CD4-positive, alpha-beta T cell treated with Interleukin-4 for 4 hours (primary cell): ENCODE results near the gene STMN3.

Experiments
- DNase-seq: peaks from one replicate; pipeline ENCODE4 v3.0.0-alpha.2; 2020

STMN3 gene

DNA sequence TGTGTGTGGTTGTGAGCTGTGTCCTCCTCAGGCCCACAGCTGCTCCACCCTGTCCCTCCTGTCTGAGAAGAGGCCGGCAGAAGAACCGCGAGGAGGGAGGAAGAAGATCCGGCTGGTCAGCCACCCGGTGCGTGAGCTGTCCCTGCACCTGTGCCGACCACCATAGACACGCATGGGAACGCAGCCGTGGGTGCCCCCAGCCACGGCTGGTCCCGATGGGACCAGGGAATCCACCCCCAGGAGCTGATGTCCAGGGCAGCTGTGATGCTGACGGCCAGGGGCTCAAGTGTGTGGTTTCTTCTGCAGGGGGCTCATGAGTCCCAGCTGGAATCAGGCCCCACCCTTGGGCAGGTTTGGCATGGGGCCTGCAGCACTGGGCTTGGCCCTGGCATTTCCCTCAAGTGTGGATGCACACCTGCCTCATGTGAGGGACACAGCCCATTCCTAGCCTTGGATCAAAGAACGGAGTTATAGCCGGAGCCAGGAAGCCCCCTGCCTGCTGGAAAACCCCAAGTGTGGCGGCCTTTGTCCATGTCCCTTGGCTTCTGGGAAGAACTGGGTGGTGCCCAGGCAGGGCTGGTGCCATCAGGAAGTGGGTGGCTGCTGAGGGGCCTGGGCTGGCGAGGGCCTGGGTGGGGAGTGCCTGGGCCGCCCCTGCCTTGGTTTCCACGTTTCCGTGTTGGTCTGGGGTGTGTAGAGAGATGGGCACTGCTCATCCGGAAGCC is 38.6 kb upstream of the STMN3 start:
- no peak for DNase-seq

DNA sequence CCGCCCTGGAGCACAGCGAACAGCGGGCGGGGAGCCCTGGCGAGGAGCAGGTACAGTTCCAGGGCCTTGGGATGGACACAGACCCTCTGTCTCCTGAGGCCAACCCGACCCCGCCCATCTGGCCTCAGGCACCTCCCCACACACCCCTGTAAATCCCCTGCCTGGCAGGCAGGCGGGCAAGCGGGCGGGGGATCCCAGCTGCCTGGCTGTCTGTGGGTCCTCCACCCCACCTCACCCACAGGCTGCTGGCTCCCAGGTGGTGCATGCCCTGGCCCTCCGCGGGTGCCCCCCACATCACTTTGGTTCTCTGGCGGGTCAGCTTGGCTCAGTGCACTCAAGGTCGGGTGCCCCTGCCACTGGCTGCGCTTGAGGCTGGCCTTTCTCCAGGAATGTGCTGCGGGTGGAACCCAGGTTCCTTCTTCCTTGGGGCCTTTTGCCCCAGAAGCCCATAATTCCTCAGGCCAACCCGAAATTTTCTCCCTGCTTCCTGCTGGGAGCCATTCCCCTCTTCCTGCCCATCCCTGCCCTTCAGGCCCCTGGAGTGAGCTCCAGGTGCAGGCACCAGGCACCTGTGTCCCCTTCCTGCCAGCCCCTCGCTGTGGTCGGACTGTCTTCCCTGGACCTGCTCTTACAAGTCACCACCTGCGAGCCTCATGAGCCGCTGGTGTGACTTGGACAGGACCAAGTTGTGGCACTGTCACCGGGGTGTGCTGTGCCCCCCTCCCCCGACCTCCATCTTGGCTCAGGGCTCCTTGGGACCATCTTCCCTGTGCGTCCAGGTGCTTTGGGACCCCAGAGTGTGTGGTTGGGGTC is 37.9 kb upstream of the STMN3 start:
- no peak for DNase-seq

DNA sequence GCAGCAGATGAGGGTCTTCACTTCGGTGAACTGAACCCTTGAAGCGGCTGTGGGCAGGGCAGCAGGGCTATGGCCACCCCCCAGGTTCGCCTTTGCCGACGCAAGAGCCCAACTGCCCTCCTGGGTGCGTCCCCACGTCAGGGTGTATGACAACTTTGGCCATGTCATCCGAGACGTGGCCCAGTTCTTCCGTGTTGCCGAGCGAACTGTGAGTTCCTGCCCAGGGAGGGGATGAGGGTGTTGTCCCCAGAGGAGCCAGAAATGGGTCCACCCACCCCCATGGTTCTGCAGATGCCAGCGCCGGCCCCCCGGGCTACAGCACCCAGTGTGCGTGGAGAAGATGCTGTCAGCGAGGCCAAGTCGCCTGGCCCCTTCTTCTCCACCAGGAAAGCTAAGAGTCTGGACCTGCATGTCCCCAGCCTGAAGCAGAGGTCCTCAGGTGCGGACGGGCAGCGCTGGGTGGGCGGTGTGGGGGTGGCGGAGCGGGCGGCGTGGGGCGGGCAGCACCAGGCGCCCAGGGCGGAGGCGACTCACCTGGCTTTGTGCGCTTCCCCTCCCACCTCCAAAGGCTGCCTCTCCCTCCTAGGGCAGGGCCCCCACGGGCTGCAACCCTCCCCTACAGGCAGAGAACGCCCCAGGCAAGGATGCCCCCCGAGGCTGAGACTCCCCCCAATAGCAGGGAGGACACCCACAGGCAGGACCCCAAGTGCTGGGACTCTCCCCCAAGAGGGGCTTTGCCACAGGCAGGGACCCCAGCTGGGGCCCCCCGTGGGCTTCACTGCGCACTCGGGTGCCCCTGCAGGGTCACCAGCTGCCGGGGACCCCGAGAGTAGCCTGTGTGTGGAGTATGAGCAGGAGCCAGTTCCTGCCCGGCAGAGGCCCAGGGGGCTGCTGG is 37.0 kb upstream of the STMN3 start:
- DNase-seq: no peak

DNA sequence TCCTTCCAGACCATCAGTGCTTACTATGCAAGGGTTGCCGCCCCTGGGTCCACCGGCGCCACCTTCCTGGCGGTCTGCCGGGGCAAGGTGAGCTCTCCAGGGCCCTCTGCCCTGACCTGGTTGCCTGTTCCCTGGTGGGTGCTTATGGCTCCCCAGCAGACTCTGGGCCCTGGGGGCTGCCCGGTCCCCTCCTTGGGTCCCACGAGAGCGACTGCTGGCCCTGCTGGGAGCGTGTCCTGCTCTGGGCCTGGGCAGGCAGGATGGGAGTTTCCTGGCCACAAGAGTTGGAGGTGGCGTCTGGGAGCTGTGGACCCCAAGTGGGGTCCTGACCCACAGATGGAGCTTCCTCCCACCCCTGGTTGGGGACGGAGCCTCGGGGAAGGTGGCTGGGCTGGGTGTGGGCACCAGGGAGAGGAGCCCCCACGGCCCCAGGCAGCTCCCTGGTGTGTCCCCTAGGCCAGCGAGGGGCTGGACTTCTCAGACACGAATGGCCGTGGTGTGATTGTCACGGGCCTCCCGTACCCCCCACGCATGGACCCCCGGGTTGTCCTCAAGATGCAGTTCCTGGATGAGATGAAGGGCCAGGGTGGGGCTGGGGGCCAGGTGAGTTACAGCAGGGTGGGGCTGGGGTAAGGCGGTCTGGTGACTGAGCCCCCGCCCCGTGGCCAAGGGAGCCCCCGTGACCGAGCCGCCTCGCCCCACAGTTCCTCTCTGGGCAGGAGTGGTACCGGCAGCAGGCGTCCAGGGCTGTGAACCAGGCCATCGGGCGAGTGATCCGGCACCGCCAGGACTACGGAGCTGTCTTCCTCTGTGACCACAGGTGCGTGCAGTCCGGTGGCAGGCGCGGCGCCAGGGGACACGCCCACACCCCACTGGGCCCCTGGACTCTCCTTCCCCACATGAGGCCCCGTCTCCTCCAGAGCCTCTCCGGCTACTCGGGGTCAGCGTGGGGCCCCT is 36.1 kb upstream of the STMN3 start:
- DNase-seq: no peak

DNA sequence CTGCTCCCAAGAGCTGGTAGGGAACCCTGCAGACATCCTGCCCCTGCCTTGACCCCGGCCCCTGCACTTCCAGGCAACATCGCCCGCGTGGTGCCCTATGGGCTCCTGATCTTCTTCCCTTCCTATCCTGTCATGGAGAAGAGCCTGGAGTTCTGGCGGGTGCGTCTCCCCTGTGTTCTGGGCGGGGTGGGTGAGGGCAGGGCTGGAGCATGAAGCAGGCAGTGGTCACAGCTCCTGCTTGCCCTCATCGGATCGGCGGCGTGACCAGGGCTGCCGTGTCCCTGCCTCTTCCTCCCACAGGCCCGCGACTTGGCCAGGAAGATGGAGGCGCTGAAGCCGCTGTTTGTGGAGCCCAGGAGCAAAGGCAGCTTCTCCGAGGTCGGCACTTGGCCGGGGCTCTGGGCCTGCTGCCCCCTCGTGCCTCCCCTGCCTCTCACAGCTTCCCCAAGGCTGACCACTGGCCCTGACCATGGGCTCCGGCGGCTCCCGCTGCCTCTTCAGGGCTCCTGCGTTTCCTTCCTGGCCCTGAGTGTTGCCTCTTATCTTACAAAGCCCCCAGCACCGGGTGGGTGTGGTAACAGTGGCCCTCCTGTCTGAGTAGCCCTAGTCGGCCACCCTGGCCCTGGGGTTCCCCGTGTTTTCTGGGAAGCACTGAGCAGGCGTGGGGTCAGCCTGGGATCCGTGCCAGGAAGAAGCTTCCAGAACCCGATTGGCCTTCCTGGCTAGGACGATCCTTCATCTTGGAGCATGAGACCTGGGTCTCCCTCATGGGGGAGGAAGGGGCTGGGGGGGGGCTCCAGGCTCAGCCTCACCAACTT is 35.2 kb upstream of the STMN3 start:
- no peak for DNase-seq

DNA sequence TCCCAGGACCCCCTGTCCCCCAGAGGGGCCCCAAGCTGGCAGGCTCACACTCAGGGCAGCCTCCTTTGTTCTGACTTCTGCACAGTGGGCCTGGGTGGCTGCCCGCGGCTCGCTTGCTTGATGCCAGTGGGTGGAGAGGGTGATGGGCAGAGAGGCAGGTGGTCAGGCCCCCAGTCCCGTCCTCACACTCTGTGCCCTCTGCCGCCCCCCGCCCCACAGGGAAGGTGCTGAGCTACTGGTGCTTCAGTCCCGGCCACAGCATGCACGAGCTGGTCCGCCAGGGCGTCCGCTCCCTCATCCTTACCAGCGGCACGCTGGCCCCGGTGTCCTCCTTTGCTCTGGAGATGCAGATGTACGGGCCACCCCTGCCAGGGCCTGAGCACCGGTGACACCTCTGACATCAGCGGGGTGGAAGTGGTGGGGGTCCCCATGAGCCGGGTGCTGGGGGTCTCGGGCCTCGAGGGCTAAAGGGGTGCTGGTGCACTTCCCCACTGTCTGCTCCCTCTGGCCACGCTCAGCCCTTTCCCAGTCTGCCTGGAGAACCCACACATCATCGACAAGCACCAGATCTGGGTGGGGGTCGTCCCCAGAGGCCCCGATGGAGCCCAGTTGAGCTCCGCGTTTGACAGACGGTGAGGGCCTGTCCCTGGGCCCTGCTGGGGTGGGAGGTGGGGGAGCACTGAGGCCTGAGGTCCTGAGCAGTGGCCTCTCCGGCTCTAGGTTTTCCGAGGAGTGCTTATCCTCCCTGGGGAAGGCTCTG is 34.4 kb upstream of the STMN3 start:
- no peak for DNase-seq

DNA sequence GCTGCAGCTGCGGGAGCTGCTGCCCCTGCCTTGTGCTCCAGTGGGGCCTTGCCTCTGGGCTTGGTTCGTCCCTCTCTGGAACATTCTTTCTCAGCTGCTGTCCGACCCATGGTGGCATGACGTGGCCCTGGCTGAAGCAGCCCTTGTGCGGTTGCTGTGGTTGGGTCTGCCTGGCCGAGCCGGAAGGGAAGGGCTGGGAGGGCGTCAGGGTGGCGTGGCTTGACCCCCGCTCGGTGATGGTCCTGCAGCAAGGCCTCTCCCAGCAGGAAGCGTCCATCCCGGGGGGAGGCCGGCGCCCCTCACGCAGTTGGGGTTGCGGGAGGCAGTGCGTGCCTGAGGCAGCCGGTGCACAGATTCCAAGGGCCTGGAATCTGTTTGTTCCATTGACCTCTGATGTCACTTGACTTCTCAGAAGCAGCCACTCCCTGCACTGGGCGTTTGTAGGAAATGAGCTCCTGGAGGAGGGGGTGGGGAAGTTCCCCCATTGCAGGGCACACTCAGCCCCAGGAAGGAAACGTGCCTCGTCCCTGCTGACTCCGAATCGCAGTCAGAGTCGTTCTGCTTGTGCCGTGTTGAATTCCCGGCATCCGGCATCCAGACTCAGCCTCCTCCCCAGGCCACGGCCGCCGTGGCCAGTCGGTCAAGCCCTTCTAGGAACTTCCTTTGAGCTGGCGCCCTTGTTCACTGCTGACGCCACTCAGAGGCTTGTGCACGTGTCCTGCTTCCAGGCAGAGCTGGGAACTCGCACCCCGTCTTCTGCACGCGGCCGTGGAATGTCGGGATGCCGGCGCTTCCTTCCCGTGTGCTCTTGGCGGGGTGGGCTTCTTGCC is 33.5 kb upstream of the STMN3 start:
- peak; percentile 32 for DNase-seq

DNA sequence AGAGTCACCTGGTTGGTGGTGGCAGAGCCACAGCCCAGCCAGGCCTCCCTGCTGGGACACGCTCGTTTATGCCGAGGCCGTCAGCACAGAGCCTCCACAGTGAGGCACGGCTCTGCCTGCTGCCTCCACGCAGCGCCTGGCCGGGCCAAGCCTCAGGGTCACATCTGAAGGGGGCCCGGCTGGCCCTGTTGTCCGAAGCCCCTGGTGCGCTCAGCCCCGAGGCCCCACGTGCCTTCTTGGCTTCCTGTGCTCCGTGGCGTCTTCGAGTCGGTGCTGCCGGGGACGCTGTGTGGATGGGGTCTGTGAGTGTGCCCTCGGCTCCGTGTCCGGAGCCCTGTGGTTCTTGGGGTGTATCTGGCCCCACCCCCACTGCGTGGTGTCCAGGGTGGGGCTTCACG is 32.9 kb upstream of the STMN3 start:
- DNase-seq: no peak

DNA sequence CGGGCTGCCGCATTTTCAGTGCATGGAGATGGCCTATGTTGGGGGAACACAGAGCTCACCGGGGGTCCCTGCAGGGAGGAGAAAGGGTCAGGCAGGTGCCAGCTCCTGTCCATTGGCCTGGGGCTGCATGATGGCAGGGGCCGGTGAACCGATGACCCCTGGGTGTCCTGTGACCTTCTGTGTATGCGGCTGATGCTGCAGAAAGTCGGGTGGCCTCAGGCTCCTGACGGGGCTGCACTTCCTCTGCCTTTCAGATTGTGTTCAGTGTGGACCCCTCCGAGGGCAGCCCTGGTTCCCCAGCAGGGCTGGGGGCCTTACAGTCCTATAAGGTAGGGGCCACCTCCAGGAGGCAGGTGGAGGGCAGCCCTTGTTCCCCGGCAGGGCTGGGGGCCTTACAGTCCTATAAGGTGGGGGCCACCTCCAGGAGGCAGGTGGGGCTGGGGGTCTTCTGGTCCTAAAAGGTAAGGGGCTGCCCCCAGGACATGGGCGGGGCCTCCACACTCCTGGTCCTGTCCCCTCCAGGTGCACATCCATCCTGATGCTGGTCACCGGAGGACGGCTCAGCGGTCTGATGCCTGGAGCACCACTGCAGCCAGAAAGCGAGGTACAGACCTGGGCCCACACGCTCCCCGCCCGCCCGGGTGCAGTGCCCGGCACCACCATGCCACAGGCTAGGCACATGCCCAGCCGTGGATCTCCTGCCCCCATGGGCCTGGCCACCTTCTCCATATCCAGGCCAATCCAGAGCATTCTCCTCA is 32.2 kb upstream of the STMN3 start:
- no peak for DNase-seq

DNA sequence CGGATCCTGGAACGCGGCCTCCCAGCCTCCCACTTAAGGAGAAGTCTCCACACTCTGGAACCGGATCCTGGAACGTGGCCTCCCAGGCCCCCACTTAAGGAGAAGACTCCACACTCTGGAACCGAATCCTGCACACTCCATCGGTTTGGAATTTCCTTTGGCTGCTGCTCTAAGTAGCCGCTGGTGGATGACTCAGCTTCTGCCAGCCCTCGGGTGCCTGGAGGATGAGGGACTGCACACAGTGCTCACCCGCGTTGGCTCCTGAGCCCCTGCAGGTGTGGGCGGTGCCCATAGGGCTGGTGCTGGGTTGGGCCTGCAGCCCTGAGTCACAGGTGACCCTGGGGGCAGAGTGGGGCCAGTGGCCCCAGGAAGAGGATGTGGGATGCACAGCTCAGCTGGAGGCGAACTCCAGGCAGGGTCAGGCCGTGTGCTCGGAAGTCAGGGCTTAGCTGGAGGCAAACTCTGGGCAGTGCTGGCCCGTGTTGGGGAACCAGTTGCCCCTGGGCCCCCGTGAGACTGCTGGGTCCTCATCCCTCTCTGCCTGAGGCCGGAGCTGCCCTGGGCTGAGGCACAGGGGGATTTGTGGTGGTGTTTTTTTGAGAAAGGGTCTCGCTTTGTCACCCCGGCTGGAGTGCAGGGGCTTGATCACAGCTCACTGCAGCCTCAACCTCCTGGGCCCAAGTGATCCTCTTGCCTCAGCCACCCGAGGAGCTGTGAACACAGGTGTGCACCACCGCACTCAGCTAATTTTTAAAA is 29.3 kb upstream of the STMN3 start:
- no peak for DNase-seq

DNA sequence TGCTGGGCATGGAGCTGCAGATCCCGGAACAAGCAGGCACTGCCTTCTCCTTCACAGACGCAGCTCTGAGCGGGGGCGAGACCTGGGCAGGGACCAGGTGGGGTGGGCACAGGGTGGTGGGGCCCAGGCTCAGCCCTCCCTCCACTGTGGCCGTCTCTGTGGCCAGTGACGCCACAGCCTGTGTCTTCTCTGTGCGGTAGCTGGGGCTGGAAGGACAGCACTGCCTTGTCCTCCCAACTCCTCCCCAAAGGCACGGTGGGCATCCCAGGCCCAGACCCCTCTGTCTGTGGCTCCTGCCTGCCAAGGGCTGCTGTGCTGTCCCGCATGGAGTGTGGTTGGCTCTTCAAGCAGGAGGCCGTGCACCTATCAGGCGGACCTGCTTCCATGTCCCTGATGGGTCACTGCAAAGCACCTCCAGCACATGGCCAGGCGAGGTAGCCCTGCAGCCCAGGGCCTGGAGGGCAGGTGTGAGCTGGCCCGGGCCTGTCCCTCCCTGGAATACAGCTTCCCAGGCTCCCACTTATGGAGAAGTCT is 28.5 kb upstream of the STMN3 start:
- DNase-seq: no peak

DNA sequence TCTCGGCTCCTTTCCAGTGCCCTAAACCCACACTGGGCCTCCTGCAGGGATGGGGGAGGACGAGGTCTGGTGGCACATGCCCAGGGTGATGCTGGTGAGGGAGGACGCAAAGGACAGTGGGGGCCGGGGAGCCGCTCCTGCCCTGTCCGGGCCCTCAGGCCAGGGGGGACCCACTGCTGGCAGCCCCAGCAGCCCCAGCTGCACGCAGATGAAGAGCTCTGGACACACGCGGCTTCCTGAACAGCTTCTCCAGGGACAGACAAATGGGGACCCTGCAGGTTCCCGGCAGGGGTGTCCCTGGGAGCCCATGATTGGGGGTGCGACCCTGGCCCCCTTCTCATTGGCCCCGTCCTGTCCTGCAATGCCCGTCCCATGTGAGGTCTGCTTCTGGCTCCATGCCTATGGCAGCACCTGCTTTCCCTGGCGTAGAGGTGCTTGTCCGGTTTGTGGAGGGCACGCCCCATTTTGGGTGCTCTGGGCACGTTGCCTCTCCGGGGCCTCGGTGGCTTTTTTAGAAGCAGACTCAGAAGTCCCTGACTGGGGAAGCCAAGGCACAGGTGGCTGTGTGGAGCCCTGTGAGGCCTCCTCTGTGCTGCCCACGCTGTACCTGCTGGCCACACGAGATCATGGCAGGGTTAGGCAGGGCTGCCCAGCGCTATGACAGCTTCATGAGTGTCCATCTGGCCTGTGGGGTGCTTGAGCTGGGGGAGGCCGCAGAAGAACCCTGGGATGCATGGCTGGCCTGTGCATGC is 27.8 kb upstream of the STMN3 start:
- DNase-seq: no peak

DNA sequence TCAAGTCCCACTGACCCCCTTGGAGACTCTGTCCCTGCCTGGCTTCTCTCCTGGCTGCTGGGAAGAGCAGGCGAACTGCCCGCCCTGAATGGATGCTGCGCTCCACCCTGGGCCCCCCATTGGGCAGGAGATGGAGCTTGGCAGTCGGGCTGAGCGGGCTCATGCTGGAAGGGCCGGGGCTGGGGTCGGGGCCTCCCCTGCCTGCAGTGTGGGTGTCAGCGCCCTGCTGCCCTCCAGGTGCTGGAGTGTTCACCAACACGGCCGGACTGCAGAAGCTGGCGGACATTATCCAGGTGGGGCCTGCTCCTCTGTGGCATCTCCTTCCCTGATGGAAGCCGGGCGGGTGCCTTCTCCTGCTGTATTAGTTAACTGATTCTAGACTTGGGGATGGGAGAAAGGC is 27.2 kb upstream of the STMN3 start:
- DNase-seq: no peak

DNA sequence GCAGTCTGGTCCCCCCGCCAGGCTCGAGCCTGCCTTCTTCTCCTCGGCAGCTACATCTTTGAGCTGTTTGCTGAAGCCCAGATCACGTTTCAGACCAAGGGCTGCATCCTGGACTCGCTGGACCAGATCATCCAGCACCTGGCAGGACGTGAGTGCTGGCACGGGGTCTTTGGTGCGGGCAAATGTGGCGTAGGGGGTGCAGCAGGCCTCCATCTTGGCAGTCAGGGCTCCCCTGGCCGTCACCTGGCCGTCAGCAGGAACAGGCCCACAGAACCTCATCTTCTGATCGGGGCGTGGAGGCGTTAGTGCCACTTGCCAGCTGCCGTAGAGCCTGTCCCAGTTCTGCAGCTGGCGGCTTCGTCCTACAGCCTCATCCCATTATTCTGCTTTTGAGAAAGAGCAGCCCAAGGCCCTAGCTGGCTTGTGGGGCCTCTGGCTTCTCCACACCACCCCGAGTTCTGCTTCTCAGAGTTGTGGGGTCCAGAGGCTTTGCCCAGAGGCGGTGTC is 26.6 kb upstream of the STMN3 start:
- DNase-seq: no peak

DNA sequence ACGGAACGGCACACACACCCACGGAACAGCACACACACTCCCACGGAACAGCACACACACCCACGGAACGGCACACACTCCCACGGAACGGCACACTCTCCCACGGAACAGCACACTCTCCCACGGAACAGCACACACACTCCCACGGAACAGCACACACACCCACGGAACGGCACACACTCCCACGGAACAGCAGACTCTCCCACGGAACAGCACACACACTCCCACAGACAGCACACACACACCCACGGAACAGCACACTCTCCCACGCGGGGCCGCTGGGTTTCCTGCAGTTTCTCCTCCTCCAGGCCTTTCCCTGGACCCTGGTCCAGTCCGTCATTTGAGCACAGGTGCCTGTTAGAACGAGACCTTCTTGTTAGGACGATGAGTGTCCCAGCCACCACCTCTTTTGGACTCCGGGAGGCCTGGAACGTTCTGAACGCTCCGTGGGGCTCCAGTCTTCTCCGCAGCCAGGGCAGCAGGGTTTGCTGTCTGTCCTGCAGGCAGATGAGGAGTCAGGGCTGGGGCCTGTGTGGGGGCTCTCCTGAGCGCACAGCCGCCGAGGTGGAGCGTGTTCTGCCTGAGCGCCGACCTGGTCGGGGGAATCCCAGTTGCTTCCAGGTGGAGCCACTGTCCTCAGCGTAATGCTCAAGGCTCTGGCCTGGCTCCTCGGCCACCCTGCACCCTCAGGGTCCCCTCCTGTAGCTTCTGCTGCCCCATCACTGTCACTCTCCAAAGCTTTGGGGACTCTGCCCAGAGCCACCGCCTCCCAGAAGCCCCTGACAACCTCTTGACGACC is 25.6 kb upstream of the STMN3 start:
- no peak for DNase-seq

DNA sequence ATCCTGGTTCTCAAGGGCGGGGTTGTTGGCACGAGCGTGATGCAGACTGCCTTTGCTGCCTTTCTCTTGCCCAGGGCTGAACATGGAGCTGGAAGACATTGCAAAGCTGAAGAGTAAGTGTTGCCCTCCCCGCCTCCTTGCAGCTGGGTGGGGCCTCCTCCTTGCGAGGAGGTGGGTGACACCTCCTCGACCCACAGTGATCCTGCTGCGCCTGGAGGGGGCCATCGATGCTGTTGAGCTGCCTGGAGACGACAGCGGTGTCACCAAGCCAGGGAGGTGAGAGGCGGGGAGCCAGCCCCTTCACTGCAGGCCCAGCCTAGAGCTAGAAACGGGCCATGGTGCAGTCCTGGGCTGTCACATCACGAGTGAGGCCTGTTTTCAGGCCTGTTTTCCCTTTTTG is 24.8 kb upstream of the STMN3 start:
- DNase-seq: no peak
